OCI-LY1 (cell line): ENCODE measurements around the gene COLQ.

Experiments used
- H2AFZ ChIP-seq: fragments of 200-600 bp; sonication (generic), shearing (Covaris generic); 2 replicates; pipeline ENCODE4 v1.6.0; 2014; ENCODE audit warnings: antibody characterized with exemption, mild to moderate bottlenecking, low read length
- H3F3A ChIP-seq: fragments of 200-600 bp; sonication (generic), shearing (Covaris generic); 2 replicates; pipeline ENCODE4 v1.6.0; 2014; ENCODE audit warnings: mild to moderate bottlenecking, antibody characterized with exemption, low read length, moderate library complexity; ENCODE audit not compliant: insufficient read depth
- H3K27ac ChIP-seq: fragments of 200-600 bp; sonication (generic); 2 replicates; pipeline ENCODE4 v1.5.1; 2014; ENCODE audit warnings: low read length, mixed run types, mild to moderate bottlenecking, low read depth; ENCODE audit not compliant: poor library complexity, severe bottlenecking
- H3K27me3 ChIP-seq: fragments of 200-600 bp; sonication (generic); 2 replicates; pipeline ENCODE4 v1.6.0; 2014; ENCODE audit warnings: antibody characterized with exemption, mild to moderate bottlenecking, low read length, moderate library complexity; ENCODE audit not compliant: insufficient read depth
- H3K36me3 ChIP-seq: fragments of 200-600 bp; sonication (generic); 2 replicates; pipeline ENCODE4 v1.6.1; 2014; ENCODE audit warnings: mild to moderate bottlenecking, antibody characterized with exemption, low read length, moderate library complexity, mixed read lengths; ENCODE audit not compliant: insufficient read depth
- H3K4me1 ChIP-seq: fragments of 200-600 bp; sonication (generic); 2 replicates; pipeline ENCODE4 v1.5.1; 2014; ENCODE audit warnings: mild to moderate bottlenecking, low read length, moderate library complexity; ENCODE audit not compliant: insufficient read depth, severe bottlenecking
- H3K4me2 ChIP-seq: fragments of 200-600 bp; sonication (generic), shearing (Covaris generic); 2 replicates; pipeline ENCODE4 v1.6.1; 2014; ENCODE audit warnings: low read length
- H3K4me3 ChIP-seq: fragments of 200-600 bp; sonication (generic); 2 replicates; pipeline ENCODE4 v1.5.1; 2014; ENCODE audit warnings: low read length, low read depth, mild to moderate bottlenecking, mixed read lengths; ENCODE audit not compliant: poor library complexity, severe bottlenecking
- H3K79me2 ChIP-seq: fragments of 200-600 bp; shearing (Covaris generic); 2 replicates; pipeline ENCODE4 v1.6.1; 2016; ENCODE audit warnings: mixed run types, low read length, mixed read lengths; ENCODE audit not compliant: insufficient read depth
- H3K9ac ChIP-seq: fragments of 200-600 bp; sonication (generic), shearing (Covaris generic); 2 replicates; pipeline ENCODE4 v1.6.1; 2014; ENCODE audit warnings: mild to moderate bottlenecking, low read length, mixed read lengths
- H3K9me2 ChIP-seq: fragments of 200-600 bp; sonication (generic), shearing (Covaris generic); 2 replicates; pipeline ENCODE4 v1.6.1; 2014; ENCODE audit warnings: low read depth, mild to moderate bottlenecking, low read length, mixed read lengths
- H3K9me3 ChIP-seq: fragments of 200-600 bp; shearing (Covaris generic); 2 replicates; pipeline ENCODE4 v1.6.1; 2014; ENCODE audit warnings: low read length, mixed read lengths
- H4K20me1 ChIP-seq: fragments of 200-600 bp; sonication (generic), shearing (Covaris generic); 2 replicates; pipeline ENCODE4 v1.6.0; 2016; ENCODE audit warnings: mild to moderate bottlenecking, low read length; ENCODE audit not compliant: insufficient read depth
- CTCF ChIP-seq: fragments of 200-600 bp; sonication (generic), shearing (Covaris generic); IDR thresholded peaks from 2 replicates; pipeline ENCODE4 v1.5.1; 2017; ENCODE audit warnings: mild to moderate bottlenecking, antibody characterized with exemption, low read length, moderate library complexity, mixed read lengths
- EZH2 ChIP-seq: fragments of 200-600 bp; sonication (generic), shearing (Covaris generic); IDR thresholded peaks from 2 replicates; pipeline ENCODE4 v1.8.0; 2017; ENCODE audit warnings: borderline replicate concordance, mixed run types, mild to moderate bottlenecking, antibody characterized with exemption, low read length, moderate library complexity, mixed read lengths

The COLQ gene

GRCh38 chr3:15465876-15466585, 55.5 kb downstream of the COLQ start:
- Histone ChIP-seq H3K9me3 (no peaks in the 10 kb centered on the region), H3K9ac (no peak overlapping the region), H3F3A (no peaks in the 10 kb centered on the region), H3K36me3 (no peaks in the 10 kb centered on the region), H3K4me1 (no peaks in the 10 kb centered on the region), H3K27me3 (no peaks in the 10 kb centered on the region), H3K27ac (no peak overlapping the region), H3K4me3 (no peak overlapping the region), H4K20me1 (no peaks in the 10 kb centered on the region), H3K79me2 (no peaks in the 10 kb centered on the region), H2AFZ (no peak overlapping the region), H3K4me2 (no peak overlapping the region), H3K9me2 (no peaks in the 10 kb centered on the region)
- no peak for TF ChIP-seq EZH2
- no peak for TF ChIP-seq CTCF

- no peak overlapping the region for H2AFZ ChIP-seq
- no peak overlapping the region for H3K27ac ChIP-seq
- H4K20me1 ChIP-seq = no peaks in the 10 kb centered on the region
- H3K4me3 ChIP-seq = no peak overlapping the region
- no peaks in the 10 kb centered on the region for H3K79me2 ChIP-seq
- H3F3A ChIP-seq = no peaks in the 10 kb centered on the region
- no peak for TF ChIP-seq EZH2
- TF ChIP-seq CTCF = no peak
- no peaks in the 10 kb centered on the region for H3K4me1 ChIP-seq
- H3K9me3 ChIP-seq = no peaks in the 10 kb centered on the region
- no peak overlapping the region for H3K4me2 ChIP-seq
- H3K9me2 ChIP-seq = no peaks in the 10 kb centered on the region
- H3K9ac ChIP-seq = no peak overlapping the region
- no peaks in the 10 kb centered on the region; the same call in 1 of the 2 replicates for H3K27me3 ChIP-seq
- H3K36me3 ChIP-seq = no peaks in the 10 kb centered on the region
Observed at GRCh38 chr3:15462451-15462850, 59.1 kb downstream of the COLQ start.

GRCh38 chr3:15460891-15461531, 60.5 kb downstream of the COLQ start:
- no peaks in the 10 kb centered on the region for H4K20me1 ChIP-seq
- no peak overlapping the region for H3K4me3 ChIP-seq
- no peak for TF ChIP-seq EZH2
- TF ChIP-seq CTCF = no peak
- H3K4me1 ChIP-seq = no peaks in the 10 kb centered on the region
- H3K9ac ChIP-seq = no peak overlapping the region
- H3K27ac ChIP-seq = no peak overlapping the region
- no peaks in the 10 kb centered on the region for H3K9me3 ChIP-seq
- no peaks in the 10 kb centered on the region; the same call in 1 of the 2 replicates for H3K27me3 ChIP-seq
- no peaks in the 10 kb centered on the region for H3K36me3 ChIP-seq
- H3K4me2 ChIP-seq = no peak overlapping the region
- no peaks in the 10 kb centered on the region for H3K9me2 ChIP-seq
- no peaks in the 10 kb centered on the region for H3K79me2 ChIP-seq
- H2AFZ ChIP-seq = no peak overlapping the region
- H3F3A ChIP-seq = no peaks in the 10 kb centered on the region
